Fibroblast of pulmonary artery (primary cell): ENCODE results near the gene NSD1.

Experiments used
- DNase-seq: peaks from one replicate; pipeline ENCODE4 v3.0.0-alpha.2; 2010; ENCODE audit warnings: low read depth
- H3K4me3 ChIP-seq: replicated peaks from 2 replicates; pipeline ENCODE4 v1.5.1; 2011; ENCODE audit warnings: low read depth, mild to moderate bottlenecking, control low read depth, low read length, moderate library complexity
- TF ChIP-seq, protein P1 (sequence below): IDR thresholded peaks from 2 replicates; pipeline ENCODE4 v1.5.1; 2011; ENCODE audit warnings: mild to moderate bottlenecking, control low read depth, low read length, inconsistent platforms; ENCODE audit errors: missing control alignments

Gene NSD1

GRCh38 chr5:177231479-177232250 lies 98.1 kb downstream of the NSD1 start:
- TF ChIP-seq, protein P1, sequence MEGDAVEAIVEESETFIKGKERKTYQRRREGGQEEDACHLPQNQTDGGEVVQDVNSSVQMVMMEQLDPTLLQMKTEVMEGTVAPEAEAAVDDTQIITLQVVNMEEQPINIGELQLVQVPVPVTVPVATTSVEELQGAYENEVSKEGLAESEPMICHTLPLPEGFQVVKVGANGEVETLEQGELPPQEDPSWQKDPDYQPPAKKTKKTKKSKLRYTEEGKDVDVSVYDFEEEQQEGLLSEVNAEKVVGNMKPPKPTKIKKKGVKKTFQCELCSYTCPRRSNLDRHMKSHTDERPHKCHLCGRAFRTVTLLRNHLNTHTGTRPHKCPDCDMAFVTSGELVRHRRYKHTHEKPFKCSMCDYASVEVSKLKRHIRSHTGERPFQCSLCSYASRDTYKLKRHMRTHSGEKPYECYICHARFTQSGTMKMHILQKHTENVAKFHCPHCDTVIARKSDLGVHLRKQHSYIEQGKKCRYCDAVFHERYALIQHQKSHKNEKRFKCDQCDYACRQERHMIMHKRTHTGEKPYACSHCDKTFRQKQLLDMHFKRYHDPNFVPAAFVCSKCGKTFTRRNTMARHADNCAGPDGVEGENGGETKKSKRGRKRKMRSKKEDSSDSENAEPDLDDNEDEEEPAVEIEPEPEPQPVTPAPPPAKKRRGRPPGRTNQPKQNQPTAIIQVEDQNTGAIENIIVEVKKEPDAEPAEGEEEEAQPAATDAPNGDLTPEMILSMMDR: no peak
- no peak overlapping the region for H3K4me3 ChIP-seq
- DNase-seq: no peak

DNA sequence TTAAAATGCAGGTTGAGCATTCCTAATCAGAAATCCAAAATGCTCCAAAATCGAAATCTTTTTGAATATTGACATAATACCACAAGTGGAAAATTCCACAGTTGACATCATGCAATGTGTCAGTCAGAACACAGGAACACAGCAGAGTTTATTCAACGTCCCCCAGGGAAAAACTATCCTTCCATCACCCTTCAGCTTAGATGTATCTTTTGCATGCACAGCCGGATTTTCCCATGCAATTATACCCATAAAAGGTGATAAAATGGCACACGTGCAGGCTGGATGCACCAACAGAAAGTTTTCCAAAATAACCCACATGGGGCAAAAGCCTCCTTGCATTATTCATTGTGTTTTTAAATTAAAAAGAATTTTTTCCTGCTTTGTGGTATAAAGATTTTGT lies 98.8 kb downstream of the NSD1 start:
- DNase-seq: no peak
- TF ChIP-seq, protein P1: no peak
- no peak overlapping the region for H3K4me3 ChIP-seq

- no peak overlapping the region for H3K4me3 ChIP-seq
- no peak for DNase-seq
- TF ChIP-seq, protein P1: no peak
These were observed 99.2 kb downstream of the NSD1 start for GRCh38 chr5:177232761-177233160.

DNA sequence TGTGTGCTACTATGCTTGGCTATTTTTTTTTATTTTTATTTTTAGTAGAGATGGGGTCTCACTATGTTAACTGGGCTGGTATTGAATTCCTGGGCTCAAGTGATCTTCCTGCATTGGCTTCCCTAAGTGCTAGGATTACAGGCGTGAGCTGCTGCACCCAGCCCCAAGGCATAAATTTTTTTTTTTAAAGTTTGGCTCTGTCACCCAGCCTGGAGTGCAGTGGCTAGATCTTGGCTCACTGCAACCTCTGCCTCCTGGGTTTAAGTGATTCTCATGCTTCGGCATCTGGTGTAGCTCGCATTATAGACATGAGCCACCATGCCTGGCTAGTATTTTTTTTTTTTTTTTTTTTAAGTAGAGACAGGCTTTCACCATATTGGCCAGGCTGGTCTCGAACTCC lies 99.6 kb downstream of the NSD1 start:
- no peak overlapping the region for H3K4me3 ChIP-seq
- no peak for DNase-seq
- TF ChIP-seq, protein P1: no peak

DNA sequence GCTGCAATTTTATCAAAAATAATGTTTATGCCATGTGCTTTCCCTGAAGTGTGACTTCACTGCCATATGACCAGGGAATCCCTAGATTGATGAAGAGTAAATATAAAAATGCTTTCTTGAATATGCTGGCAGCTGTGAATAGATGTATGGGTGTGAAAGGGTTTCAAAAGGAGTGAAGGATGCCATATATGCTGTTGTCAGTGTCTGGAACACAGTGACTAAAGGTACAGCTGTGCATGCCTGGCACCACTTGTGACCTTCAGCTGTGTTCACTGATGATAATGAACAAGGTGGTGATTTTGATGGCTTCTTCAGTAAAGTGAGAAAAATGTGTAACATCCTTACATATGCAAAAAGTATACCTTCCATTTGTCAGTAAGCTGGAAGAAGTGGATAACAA lies 100.2 kb downstream of the NSD1 start:
- no peak for DNase-seq
- TF ChIP-seq, protein P1: no peak
- no peak overlapping the region for H3K4me3 ChIP-seq

DNA sequence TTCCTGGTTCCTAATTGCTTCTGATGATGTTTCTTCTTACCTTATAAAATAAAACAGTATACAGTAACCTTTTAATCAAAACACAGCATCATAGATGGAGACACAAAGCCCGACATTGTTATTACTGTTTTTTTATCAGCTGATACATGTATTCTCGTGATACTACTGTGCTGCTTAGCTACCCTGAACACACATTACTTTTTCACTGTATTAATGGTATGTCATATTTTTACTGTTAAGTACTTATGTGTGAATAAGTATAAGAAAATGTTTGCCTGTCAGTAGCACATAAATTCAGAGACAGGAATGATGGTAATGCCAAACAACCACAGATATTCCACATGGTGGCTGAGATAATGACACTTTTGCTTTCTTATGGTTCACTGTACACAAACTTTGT lies 101.3 kb downstream of the NSD1 start:
- TF ChIP-seq, protein P1: no peak

GRCh38 chr5:177241768-177242167 lies 108.2 kb downstream of the NSD1 start:
- no peak overlapping the region for H3K4me3 ChIP-seq
- TF ChIP-seq, protein P1: no peak
- DNase-seq: no peak

More for the DNA sequence above, 101.3 kb downstream of the NSD1 start:
- DNase-seq: no peak
- H3K4me3 ChIP-seq: no peak overlapping the region
